H1 (cell line): ENCODE measurements around the gene EFCAB6. TPM values are rescaled to one million over a fixed set of nuclear protein-coding genes. Genes with fewer than 3 reads are reported as not detected.
A peak's percentile ranks its signal among the peaks of the same experiment; 100 is the strongest.

ENCODE experiments used
- CTCF ChIA-PET: fragments of 300-600 bp; sonication (Branson Sonifier 250); formaldehyde crosslinking; loops from one replicate; lab custom pipeline; 2021; ENCODE audit not compliant: partially characterized antibody; lab: Charles Lee
- POLR2A ChIA-PET: fragments of 300-600 bp; sonication (Branson Sonifier 250); formaldehyde crosslinking; loops from one replicate; lab custom pipeline; 2021; ENCODE audit warnings: inconsistent platforms; ENCODE audit not compliant: partially characterized antibody; lab: Charles Lee
- DNase-seq, 2 experiments: peaks; one replicate each; pipeline versions ENCODE4 v3.0.0 to v3.0.0-alpha.2; 2010 to 2022; ENCODE audit warnings: low spot score in 2 of 2, low read depth in 1 of 2, mixed read lengths in 1 of 2
- FAIRE-seq: peaks from 2 replicates; lab custom pipeline; 2011; peaks lifted over from hg19 to GRCh38; lab: Jason Lieb, UNC
- H2AFZ ChIP-seq: 2 replicates; pipeline ENCODE4 v1.8.1; 2012; ENCODE audit warnings: low read length, inconsistent platforms
- H2AK5ac ChIP-seq: 2 replicates; pipeline ENCODE4 v1.6.1; 2013; ENCODE audit warnings: low read depth, low read length
- H2BK120ac ChIP-seq: replicated peaks from 2 replicates; pipeline ENCODE3; 2013; ENCODE audit warnings: low read depth, low read length, inconsistent platforms
- H2BK12ac ChIP-seq: 2 replicates; pipeline ENCODE4 v1.6.1; 2013; ENCODE audit warnings: low read depth, low read length
- H2BK15ac ChIP-seq: 2 replicates; pipeline ENCODE4 v1.6.1; 2013; ENCODE audit warnings: low read length
- H2BK20ac ChIP-seq: 2 replicates; pipeline ENCODE4 v1.6.1; 2013; ENCODE audit warnings: low read length
- H2BK5ac ChIP-seq: 2 replicates; pipeline ENCODE4 v1.6.1; 2013; ENCODE audit warnings: low read depth, low read length
- H3K14ac ChIP-seq: 2 replicates; pipeline ENCODE4 v1.6.1; 2013; ENCODE audit warnings: inconsistent platforms; ENCODE audit not compliant: insufficient read length
- H3K18ac ChIP-seq: 2 replicates; pipeline ENCODE4 v1.6.1; 2013; ENCODE audit warnings: low read length; ENCODE audit errors: extremely low read depth
- H3K23ac ChIP-seq: 2 replicates; pipeline ENCODE4 v1.6.1; 2013; ENCODE audit warnings: inconsistent platforms; ENCODE audit not compliant: insufficient read length
- H3K23me2 ChIP-seq: 2 replicates; pipeline ENCODE4 v1.6.1; 2013; ENCODE audit warnings: low read depth, low read length
- H3K27ac ChIP-seq: 2 replicates; pipeline ENCODE4 v1.6.1; 2011; ENCODE audit warnings: low read depth, low read length, inconsistent platforms
- H3K27me3 ChIP-seq, 4 experiments: replicated peaks in 1 of 4; 1 replicate in 1 of 4; 2 replicates in 3 of 4; pipeline versions ENCODE4 v1.6.1 to v1.8.1; 2011 to 2013; ENCODE audit warnings: low read length in 3 of 4, mild to moderate bottlenecking in 3 of 4, inconsistent platforms in 2 of 4, mixed read lengths in 2 of 4, moderate library complexity in 1 of 4; ENCODE audit not compliant: control insufficient read depth in 3 of 4, insufficient read depth in 3 of 4; ENCODE audit errors: extremely low read depth in 1 of 4
- H3K36me3 ChIP-seq, 4 experiments: 2 replicates each; pipeline versions ENCODE4 v1.6.1 to v1.8.1; 2011 to 2013; ENCODE audit warnings: mild to moderate bottlenecking in 4 of 4, low read length in 3 of 4, moderate library complexity in 2 of 4, control low read depth in 1 of 4, inconsistent platforms in 1 of 4; ENCODE audit not compliant: insufficient read depth in 4 of 4, control insufficient read depth in 2 of 4
- H3K4ac ChIP-seq: replicated peaks from 2 replicates; pipeline ENCODE3; 2013; ENCODE audit warnings: low read length, low read depth, mixed read lengths, inconsistent platforms; ENCODE audit not compliant: insufficient read length
- H3K4me1 ChIP-seq, 4 experiments: replicated peaks in 1 of 4; 1 replicate in 1 of 4; 2 replicates in 3 of 4; pipeline versions ENCODE4 v1.6.1 to v1.8.1; 2011 to 2013; ENCODE audit warnings: low read length in 3 of 4, inconsistent platforms in 2 of 4, mixed read lengths in 1 of 4; ENCODE audit not compliant: insufficient read depth in 4 of 4, control insufficient read depth in 3 of 4
- H3K4me2 ChIP-seq, 2 experiments: 2 replicates each; pipeline versions ENCODE4 v1.6.1 to v1.8.1; 2011 to 2013; ENCODE audit warnings: low read depth in 2 of 2, low read length in 2 of 2, control low read depth in 1 of 2, inconsistent platforms in 1 of 2, mild to moderate bottlenecking in 1 of 2; ENCODE audit not compliant: insufficient read depth in 1 of 2
- H3K4me3 ChIP-seq, 4 experiments: fragments of 200-600, 300-600 bp in 1 of 4; sonication (generic), shearing (Covaris generic), sonication (Bioruptor Twin) in 1 of 4; 2 replicates each; pipeline versions ENCODE4 v1.5.1 to v1.8.1; 2011 to 2016; ENCODE audit warnings: low read length in 4 of 4, low read depth in 3 of 4, control low read depth in 2 of 4, inconsistent platforms in 2 of 4, mild to moderate bottlenecking in 2 of 4, mixed read lengths in 1 of 4, moderate library complexity in 1 of 4; ENCODE audit not compliant: insufficient read depth in 2 of 4; ENCODE audit errors: extremely low read depth in 1 of 4
- H3K56ac ChIP-seq: replicated peaks from 2 replicates; pipeline ENCODE3; 2013; ENCODE audit warnings: low read depth, mild to moderate bottlenecking, mixed read lengths, low read length, inconsistent platforms; ENCODE audit not compliant: insufficient read length
- H3K79me1 ChIP-seq: 2 replicates; pipeline ENCODE4 v1.6.1; 2013; ENCODE audit warnings: low read depth, low read length, control low read depth
- H3K79me2 ChIP-seq, 2 experiments: 2 replicates each; pipeline versions ENCODE4 v1.6.1 to v1.8.1; 2012 to 2013; ENCODE audit warnings: low read length in 2 of 2, mild to moderate bottlenecking in 2 of 2, inconsistent platforms in 1 of 2; ENCODE audit not compliant: insufficient read depth in 2 of 2, control insufficient read depth in 1 of 2
- H3K9ac ChIP-seq, 4 experiments: replicated peaks in 1 of 4; 1 replicate in 1 of 4; 2 replicates in 3 of 4; pipeline versions ENCODE4 v1.6.1 to v1.8.1; 2011 to 2013; ENCODE audit warnings: low read depth in 3 of 4, low read length in 3 of 4, control low read depth in 2 of 4, mild to moderate bottlenecking in 2 of 4, moderate library complexity in 2 of 4, inconsistent platforms in 1 of 4; ENCODE audit errors: extremely low read depth in 1 of 4
- H3K9me3 ChIP-seq, 2 experiments: 2 replicates each; pipeline versions ENCODE4 v1.6.1 to v1.8.1; 2012 to 2013; ENCODE audit warnings: mild to moderate bottlenecking in 2 of 2, moderate library complexity in 2 of 2, control low read depth in 1 of 2, inconsistent platforms in 1 of 2, low read depth in 1 of 2, low read length in 1 of 2, mixed read lengths in 1 of 2; ENCODE audit not compliant: insufficient read depth in 2 of 2
- H4K20me1 ChIP-seq, 2 experiments: replicated peaks in 1 of 2; 2 replicates each; pipeline versions ENCODE3 to v1.8.1; 2011 to 2013; ENCODE audit warnings: inconsistent platforms in 2 of 2, low read length in 2 of 2, mild to moderate bottlenecking in 1 of 2; ENCODE audit not compliant: insufficient read depth in 2 of 2, control insufficient read depth in 1 of 2
- H4K5ac ChIP-seq: 2 replicates; pipeline ENCODE4 v1.6.1; 2013; ENCODE audit warnings: low read length, low read depth, mixed read lengths, inconsistent platforms; ENCODE audit not compliant: insufficient read length
- H4K8ac ChIP-seq: 2 replicates; pipeline ENCODE4 v1.8.0; 2013; ENCODE audit warnings: mild to moderate bottlenecking, moderate library complexity, low read length, inconsistent platforms; ENCODE audit not compliant: insufficient read depth; ENCODE audit errors: extremely low read depth
- H4K91ac ChIP-seq: replicated peaks from 2 replicates; pipeline ENCODE3; 2013; ENCODE audit warnings: low read length, mixed read lengths, inconsistent platforms; ENCODE audit not compliant: insufficient read length
- BACH1 ChIP-seq: IDR thresholded peaks from 2 replicates; pipeline ENCODE4 v1.6.1; 2012; ENCODE audit warnings: low read length, improper control_type of control experiment
- JUND ChIP-seq: IDR thresholded peaks from 2 replicates; pipeline ENCODE4 v1.6.1; 2011; ENCODE audit warnings: mild to moderate bottlenecking, improper control_type of control experiment, low read length
- KDM1A ChIP-seq: fragments of 200-600, 300-600 bp; sonication (generic); IDR thresholded peaks from 2 replicates; pipeline ENCODE4 v1.7.1; 2016; ENCODE audit warnings: mild to moderate bottlenecking, low read length, borderline replicate concordance
- POLR2AphosphoS5 ChIP-seq: IDR thresholded peaks from 2 replicates; pipeline ENCODE4 v1.6.1; 2011; ENCODE audit warnings: low read depth, low read length
- WGBS, 2 experiments: shearing (Covaris generic) in 1 of 2; methylation state at CpG; one replicate each; pipeline versions ENCODE4 v1.1.6 to v1.1.7; 2013 to 2015; ENCODE audit warnings: low lambda C conversion rate in 2 of 2, mixed read lengths in 2 of 2, inconsistent platforms in 1 of 2, low coverage in 1 of 2, missing lambda C conversion rate in 1 of 2; ENCODE audit not compliant: insufficient replicate concordance in 2 of 2, insufficient coverage in 1 of 2, insufficient read length in 1 of 2; ENCODE audit errors: extremely low coverage in 1 of 2, missing lambda C conversion rate in 1 of 2; 5-methylcytosine and 5-hydroxymethylcytosine counted together
- polyA plus RNA-seq, 7 experiments: library from polyadenylated mRNA; depleted of rRNA in 3 of 7; stranded (reverse) in 5 of 7; unstranded in 2 of 7; fragments of >200 nt in 5 of 7; fragments of 200-250 nt in 2 of 7; gene quantifications; 1 replicate in 5 of 7; 2 replicates in 1 of 7; 4 replicates in 1 of 7; pipeline versions ENCODE4 v1.2.1 to v1.2.3, GENCODE V29; 2011 to 2013; ENCODE audit warnings: missing spikeins in 2 of 7, mixed read lengths in 2 of 7
- total RNA-seq: library from RNA; stranded (reverse); fragmentation: NEBNext Ultra II Directional; extraction: Animal tissue kit (Norgen Biotek cat#: 25700); gene quantifications from 2 replicates; pipeline ENCODE4 v1.2.1, GENCODE V29; 2021

The EFCAB6 gene
- total and polyA plus RNA-seq, 2 of the 8 experiments (the other 6 are each of a cell fraction or from before 2014, with no cell fraction given) = 0.32 to 1.7 TPM

DNA sequence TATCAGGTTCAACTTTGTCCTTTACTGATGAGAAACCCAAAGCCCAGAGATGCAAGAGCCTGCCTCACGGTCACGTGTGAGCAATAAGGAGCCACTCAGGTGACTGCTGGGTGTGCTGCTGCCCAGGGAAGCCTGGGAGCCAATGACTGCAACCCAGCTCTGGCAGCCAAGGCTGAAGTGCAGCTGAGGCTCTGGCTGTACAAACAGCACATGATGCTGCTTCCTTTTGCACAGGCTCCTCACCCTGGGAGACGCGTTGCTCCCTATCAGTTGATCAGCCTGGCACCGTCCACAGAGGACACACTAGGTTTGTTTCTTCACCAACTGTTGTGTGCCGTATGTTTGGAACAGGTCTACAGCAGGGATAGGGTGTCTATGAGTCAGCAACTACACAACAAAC lies 168.7 kb downstream of the EFCAB6 start:
- DNase-seq (no peak), FAIRE-seq (no peak)
- Histone ChIP-seq H3K23ac (no peak overlapping the region), H3K4ac (no peak overlapping the region), H4K8ac (no peak overlapping the region), H4K20me1 (no peaks in the 10 kb centered on the region), H3K18ac (no peak overlapping the region), H3K56ac (no peak overlapping the region), H3K27me3 (no peaks in the 10 kb centered on the region; a peak in 2 of 7 replicates), H3K36me3 (no peaks in the 10 kb centered on the region), H3K4me3 (no peak overlapping the region), H3K79me2 (no peaks in the 10 kb centered on the region), H2BK5ac (no peak overlapping the region), H4K5ac (no peak overlapping the region), H2AK5ac (no peak overlapping the region), H3K9me3 (peaks cover 0 to 5% of the 10 kb centered on the region in 2 experiments; a peak in 1 of 4 replicates), H3K14ac (no peak overlapping the region), H2BK12ac (no peak overlapping the region), H3K27ac (no peak overlapping the region), H3K23me2 (no peaks in the 10 kb centered on the region), H3K4me2 (no peak overlapping the region), H3K9ac (no peak overlapping the region), H2BK15ac (no peak overlapping the region), H2AFZ (peak overlapping the region; percentile 22; the same call in 1 of the 2 replicates), H3K79me1 (no peaks in the 10 kb centered on the region), H3K4me1 (no peaks in the 10 kb centered on the region; a peak in 1 of 7 replicates), H2BK20ac (no peak overlapping the region), H2BK120ac (no peak overlapping the region), H4K91ac (no peak overlapping the region)
- POLR2A ChIA-PET = no interaction called here
- no peak for TF ChIP-seq JUND
- TF ChIP-seq POLR2AphosphoS5 = no peak
- TF ChIP-seq BACH1 = no peak
- TF ChIP-seq KDM1A = no peak
- CTCF ChIA-PET = interaction anchor here (1.3 to 1.5 kb wide), 2 partner anchors 50 to 99 kb away, joined by 3 to 4 read pairs; no protein-coding TSS in a partner anchor
- 87% methylated on average over 6 of the region's 6 CpGs; no CpG with 5 or more reads in 1 of the 2 experiments for WGBS, 2 experiments
